Endothelial cell of umbilical vein (primary cell): ENCODE data around the gene GTPBP10. TPM values are rescaled to one million over a fixed set of nuclear protein-coding genes. Genes with fewer than 3 reads are reported as not detected.

Source experiments
- BruUV-seq: library from RNA; stranded (reverse); fragments of 400-500 nt; replicated peaks from 2 replicates; lab custom pipeline; 2021; lab: Mats Ljungman, UMichigan
- CTCF ChIA-PET: fragments of 300-600, 350-600 bp; sonication (Branson Sonifier 250); formaldehyde crosslinking; loops from one replicate; lab custom pipeline; 2021; ENCODE audit warnings: antibody characterized with exemption, inconsistent platforms; lab: Charles Lee
- POLR2A ChIA-PET: fragments of 300-600, 350-600 bp; sonication (Branson Sonifier 250); formaldehyde crosslinking; loops from one replicate; lab custom pipeline; 2021; ENCODE audit warnings: antibody characterized with exemption, inconsistent platforms; lab: Charles Lee
- DNase-seq: peaks from one replicate; pipeline ENCODE4 v3.0.0-alpha.2; 2011; ENCODE audit warnings: low read depth, low spot score
- FAIRE-seq: peaks from 2 replicates; lab custom pipeline; 2011; peaks lifted over from hg19 to GRCh38; lab: Jason Lieb, UNC
- H2AFZ ChIP-seq: 2 replicates; pipeline ENCODE4 v1.6.0; 2012; ENCODE audit warnings: low read depth, low read length, control low read depth, inconsistent platforms
- H3K27ac ChIP-seq: 2 replicates; pipeline ENCODE4 v1.5.1; 2011; ENCODE audit warnings: low read depth, mild to moderate bottlenecking, control low read depth, low read length, moderate library complexity; ENCODE audit not compliant: insufficient read depth
- H3K27me3 ChIP-seq, 2 experiments: 2 replicates each; pipeline versions ENCODE4 v1.6.0 to v1.6.1; 2011; ENCODE audit warnings: low read length in 2 of 2, mixed read lengths in 1 of 2; ENCODE audit not compliant: control insufficient read depth in 2 of 2, insufficient read depth in 2 of 2
- H3K36me3 ChIP-seq, 2 experiments: 2 replicates in 1 of 2; 3 replicates in 1 of 2; pipeline ENCODE4 v1.5.1; 2011; ENCODE audit warnings: low read length in 2 of 2, mild to moderate bottlenecking in 1 of 2, moderate library complexity in 1 of 2; ENCODE audit not compliant: control insufficient read depth in 2 of 2, insufficient read depth in 2 of 2; ENCODE audit errors: extremely low read depth in 1 of 2
- H3K4me1 ChIP-seq: 3 replicates; pipeline ENCODE4 v1.5.1; 2011; ENCODE audit warnings: mild to moderate bottlenecking, low read length; ENCODE audit not compliant: control insufficient read depth, insufficient read depth; ENCODE audit errors: extremely low read depth
- H3K4me2 ChIP-seq: 2 replicates; pipeline ENCODE4 v1.6.1; 2011; ENCODE audit warnings: low read length, control low read depth, mixed read lengths; ENCODE audit not compliant: insufficient read depth
- H3K4me3 ChIP-seq, 3 experiments: fragments of 200-600 bp in 1 of 3; sonication (generic), shearing (Covaris generic) in 1 of 3; replicated peaks in 1 of 3; 2 replicates each; pipeline ENCODE4 v1.5.1; 2011 to 2016; ENCODE audit warnings: control low read depth in 3 of 3, low read length in 3 of 3, mild to moderate bottlenecking in 2 of 3, inconsistent platforms in 1 of 3, low read depth in 1 of 3, moderate library complexity in 1 of 3; ENCODE audit not compliant: insufficient read depth in 1 of 3
- H3K79me2 ChIP-seq: 2 replicates; pipeline ENCODE4 v1.6.0; 2012; ENCODE audit warnings: low read length, inconsistent platforms; ENCODE audit not compliant: control insufficient read depth, insufficient read depth
- H3K9ac ChIP-seq: replicated peaks from 2 replicates; pipeline ENCODE3; 2011; ENCODE audit warnings: low read length, control low read depth; ENCODE audit not compliant: insufficient read depth; ENCODE audit errors: extremely low read depth
- H3K9me1 ChIP-seq: replicated peaks from 3 replicates; pipeline ENCODE4 v1.6.0; 2011; ENCODE audit warnings: mild to moderate bottlenecking, low read length; ENCODE audit not compliant: control insufficient read depth, insufficient read depth; ENCODE audit errors: extremely low read depth
- H3K9me3 ChIP-seq: replicated peaks from 2 replicates; pipeline ENCODE4 v1.5.1; 2012; ENCODE audit warnings: low read length, inconsistent platforms; ENCODE audit not compliant: control insufficient read depth, insufficient read depth
- H4K20me1 ChIP-seq: replicated peaks from 2 replicates; pipeline ENCODE3; 2011; ENCODE audit warnings: mild to moderate bottlenecking, low read length; ENCODE audit not compliant: control insufficient read depth, insufficient read depth; ENCODE audit errors: extremely low read depth
- EZH2 ChIP-seq: IDR thresholded peaks from 2 replicates; pipeline ENCODE4 v1.6.1; 2012; ENCODE audit warnings: borderline replicate concordance, low read depth, mild to moderate bottlenecking, moderate library complexity, low read length, inconsistent platforms; ENCODE audit not compliant: severe bottlenecking
- FOS ChIP-seq: IDR thresholded peaks from 2 replicates; pipeline ENCODE4 v1.6.1; 2011; ENCODE audit warnings: mild to moderate bottlenecking, low read length, moderate library complexity, borderline replicate concordance; ENCODE audit not compliant: insufficient read depth
- GATA2 ChIP-seq: IDR thresholded peaks from 2 replicates; pipeline ENCODE4 v1.7.0; 2011; ENCODE audit warnings: low read depth, mild to moderate bottlenecking, moderate library complexity, mixed read lengths, low read length; ENCODE audit not compliant: insufficient read length, insufficient read depth
- JUN ChIP-seq: IDR thresholded peaks from 2 replicates; pipeline ENCODE4 v1.6.1; 2011; ENCODE audit warnings: borderline replicate concordance, low read depth; ENCODE audit not compliant: insufficient read length, insufficient read depth
- MYC ChIP-seq: IDR thresholded peaks from one replicate; pipeline ENCODE4 v1.6.1; 2011; ENCODE audit warnings: mild to moderate bottlenecking, low read depth, low read length
- POLR2A ChIP-seq: IDR thresholded peaks from 2 replicates; pipeline ENCODE4 v1.6.1; 2012; ENCODE audit warnings: low read depth, mild to moderate bottlenecking, control low read depth, low read length
- POLR2AphosphoS5 ChIP-seq: IDR thresholded peaks from 2 replicates; pipeline ENCODE4 v1.6.1; 2012; ENCODE audit warnings: low read depth, mild to moderate bottlenecking, control low read depth, low read length, moderate library complexity; ENCODE audit not compliant: insufficient read depth
- dilution Hi-C: fragments of 300-500 bp; cut with MboI; formaldehyde crosslinking; loops from one replicate; pipeline ENCODE4 v1.15.0; 2019; ENCODE audit warnings: low sequenced_read_pairs; ENCODE audit not compliant: extremely low pct_ligation_motif_present
- intact Hi-C: fragments of 100-400 bp; cut with micrococcal nuclease; formaldehyde crosslinking; loops from one replicate; pipeline ENCODE4 v1.10.0; 2022
- polyA plus RNA-seq, 4 experiments: library from polyadenylated mRNA; depleted of rRNA in 3 of 4; stranded (reverse) in 3 of 4; unstranded in 1 of 4; fragments of >200 nt; gene quantifications; 2 replicates each; pipeline versions ENCODE4 v1.2.1 to v1.2.3, GENCODE V29; 2011 to 2012; ENCODE audit warnings: missing spikeins in 1 of 4
- total RNA-seq: library from RNA; stranded (reverse); gene quantifications from 2 replicates; pipeline ENCODE4 v1.2.3, GENCODE V29; 2021
- TF ChIP-seq, protein P1 (sequence below), 2 donors: IDR thresholded peaks; 1 replicate in 1 of 2; 2 replicates in 1 of 2; pipeline ENCODE4 v1.5.1; 2011; ENCODE audit warnings: low read length in 2 of 2, mild to moderate bottlenecking in 2 of 2, moderate library complexity in 2 of 2, control low read depth in 1 of 2, inconsistent platforms in 1 of 2, low read depth in 1 of 2; ENCODE audit not compliant: insufficient read depth in 1 of 2; ENCODE audit errors: extremely low read depth in 1 of 2
- TF ChIP-seq, protein P2 (sequence below): IDR thresholded peaks from 2 replicates; pipeline ENCODE4 v1.6.1; 2011; ENCODE audit not compliant: insufficient read depth, insufficient read length

The GTPBP10 gene
- total and polyA plus RNA-seq, 2 donors (not counting 3 experiments of a cell fraction or from before 2014, with no cell fraction given), result 3.5 to 16.7 TPM

DNA sequence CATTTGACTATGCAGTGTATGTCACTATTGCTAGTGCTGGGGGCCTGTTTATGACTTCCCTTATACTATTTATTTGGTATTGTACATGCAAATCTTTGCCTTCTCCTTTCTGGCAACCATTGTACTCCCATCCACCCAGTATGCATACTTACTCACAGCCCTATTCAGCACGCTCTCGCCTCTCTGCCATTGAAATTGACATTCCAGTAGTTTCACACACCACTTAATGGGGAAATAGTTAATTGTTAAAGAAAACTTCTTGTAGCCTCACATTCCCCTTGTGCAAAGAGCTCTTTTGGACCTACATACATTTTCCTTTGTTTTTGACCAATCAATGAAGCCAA lies 66.6 kb downstream of the GTPBP10 start:
- intact Hi-C loops (loop anchor here (1.0 to 5.0 kb wide), 2 partner anchors 101 to 246 kb away; no protein-coding TSS in a partner anchor), dilution Hi-C loops (no loop called here)
- BruUV-seq, result no TSS peak
- ChIA-PET POLR2A (no interaction called here), CTCF (interaction anchor here (1.5 to 2.7 kb wide), 2 partner anchors 15 to 101 kb away, joined by 9 to 17 read pairs; no protein-coding TSS in a partner anchor)
- H3K9ac ChIP-seq, result no peak overlapping the region
- H3K27ac ChIP-seq, result no peak overlapping the region
- no peak overlapping the region for H3K4me3 ChIP-seq
- peaks cover 12% of the 10 kb centered on the region for H4K20me1 ChIP-seq
- H2AFZ ChIP-seq, result no peak overlapping the region
- H3K79me2 ChIP-seq, result no peaks in the 10 kb centered on the region
- peaks cover 6 to 11% of the 10 kb centered on the region in 2 experiments for H3K27me3 ChIP-seq
- no peaks in the 10 kb centered on the region for H3K9me3 ChIP-seq
- DNase-seq (no peak), FAIRE-seq (no peak)
- TF ChIP-seq MYC, result no peak
- TF ChIP-seq, protein P1, sequence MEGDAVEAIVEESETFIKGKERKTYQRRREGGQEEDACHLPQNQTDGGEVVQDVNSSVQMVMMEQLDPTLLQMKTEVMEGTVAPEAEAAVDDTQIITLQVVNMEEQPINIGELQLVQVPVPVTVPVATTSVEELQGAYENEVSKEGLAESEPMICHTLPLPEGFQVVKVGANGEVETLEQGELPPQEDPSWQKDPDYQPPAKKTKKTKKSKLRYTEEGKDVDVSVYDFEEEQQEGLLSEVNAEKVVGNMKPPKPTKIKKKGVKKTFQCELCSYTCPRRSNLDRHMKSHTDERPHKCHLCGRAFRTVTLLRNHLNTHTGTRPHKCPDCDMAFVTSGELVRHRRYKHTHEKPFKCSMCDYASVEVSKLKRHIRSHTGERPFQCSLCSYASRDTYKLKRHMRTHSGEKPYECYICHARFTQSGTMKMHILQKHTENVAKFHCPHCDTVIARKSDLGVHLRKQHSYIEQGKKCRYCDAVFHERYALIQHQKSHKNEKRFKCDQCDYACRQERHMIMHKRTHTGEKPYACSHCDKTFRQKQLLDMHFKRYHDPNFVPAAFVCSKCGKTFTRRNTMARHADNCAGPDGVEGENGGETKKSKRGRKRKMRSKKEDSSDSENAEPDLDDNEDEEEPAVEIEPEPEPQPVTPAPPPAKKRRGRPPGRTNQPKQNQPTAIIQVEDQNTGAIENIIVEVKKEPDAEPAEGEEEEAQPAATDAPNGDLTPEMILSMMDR (IDR thresholded peaks at IDR 0.05; ENCODE audit: extremely low read depth in 1 of 2, insufficient read depth in 1 of 2, low read depth in 1 of 2, low read length in 2 of 2), result no peak
- no peak for TF ChIP-seq EZH2
- no peak for TF ChIP-seq GATA2
- TF ChIP-seq POLR2A, result no peak
- no peak for TF ChIP-seq FOS
- no peak for TF ChIP-seq JUN
- TF ChIP-seq, protein P2, sequence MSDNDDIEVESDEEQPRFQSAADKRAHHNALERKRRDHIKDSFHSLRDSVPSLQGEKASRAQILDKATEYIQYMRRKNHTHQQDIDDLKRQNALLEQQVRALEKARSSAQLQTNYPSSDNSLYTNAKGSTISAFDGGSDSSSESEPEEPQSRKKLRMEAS, result no peak
- no peak for TF ChIP-seq POLR2AphosphoS5
- H3K4me1 ChIP-seq, result peaks cover 11% of the 10 kb centered on the region
- H3K36me3 ChIP-seq, result no peaks in the 10 kb centered on the region
- H3K4me2 ChIP-seq, result no peak overlapping the region
- no peaks in the 10 kb centered on the region for H3K9me1 ChIP-seq
